Testis (tissue), 3 donors: Measurements from ENCODE around the gene MRPL27. TPM values are rescaled to one million over a fixed set of nuclear protein-coding genes. Genes with fewer than 3 reads are reported as not detected.

Experiments
- DNase-seq: peaks from one replicate; pipeline ENCODE4 v3.0.0-alpha.2; 2019
- H3K27ac ChIP-seq, 2 donors: fragments of 200-600 bp; sonication (generic); one replicate each; pipeline ENCODE4 v1.5.1; 2019
- H3K27me3 ChIP-seq: fragments of 200-600 bp; sonication (generic); one replicate; pipeline ENCODE4 v1.5.1; 2019
- H3K36me3 ChIP-seq: fragments of 200-600 bp; sonication (generic); one replicate; pipeline ENCODE4 v1.5.1; 2017; ENCODE audit warnings: low read depth; ENCODE audit errors: missing control alignments
- H3K4me1 ChIP-seq: fragments of 200-600 bp; sonication (generic); one replicate; pipeline ENCODE4 v1.5.1; 2019
- H3K4me3 ChIP-seq, 2 donors: fragments of 200-600 bp; sonication (generic); one replicate each; pipeline ENCODE4 v1.5.1; 2017 to 2019
- H3K9me3 ChIP-seq: fragments of 200-600 bp; sonication (generic); one replicate; pipeline ENCODE4 v1.5.1; 2017
- POLR2A ChIP-seq: fragments of 450-650 bp; IDR thresholded peaks from one replicate; pipeline ENCODE4 v1.6.1; 2017; ENCODE audit warnings: antibody characterized with exemption, mild to moderate bottlenecking, moderate library complexity
- WGBS, 2 donors: methylation state at CpG; one replicate each; pipeline ENCODE4 v1.1.5; 2018; 5-methylcytosine and 5-hydroxymethylcytosine counted together
- intact Hi-C: fragments of 100-400 bp; cut with DNase I; formaldehyde crosslinking; loops from one replicate; pipeline ENCODE4 v1.15.1; 2023; ENCODE audit warnings: low total_unique reads
- polyA plus RNA-seq: library from polyadenylated mRNA; stranded (reverse); fragments of 350-450 nt; fragmentation: Illumina TruSeq; extraction: RNeasy Lipid Tissue Mini Kit (QIAGEN cat#74804); gene quantifications from one replicate; pipeline ENCODE4 v1.2.3, GENCODE V29; 2014; ENCODE audit warnings: low read depth, low replicate concordance; ENCODE audit not compliant: insufficient read depth
- total RNA-seq, 2 donors: library from RNA; depleted of rRNA; stranded (reverse); fragments of >200 nt; gene quantifications; one replicate each; pipeline ENCODE4 v1.2.3, GENCODE V29; 2016
- TF ChIP-seq, protein P1 (sequence below), 3 experiments: fragments of 450-650 bp in 2 of 3; fragments of 200-600 bp in 1 of 3; sonication (generic) in 1 of 3; IDR thresholded peaks; one replicate each; pipeline ENCODE4 v1.5.1; 2016 to 2019; ENCODE audit warnings: antibody characterized with exemption in 3 of 3, mild to moderate bottlenecking in 2 of 3, moderate library complexity in 1 of 3

The MRPL27 gene
- total and polyA plus RNA-seq, 3 donors from 2014 or later, result 54.5 to 69.1 (median 65.1) TPM

DNA sequence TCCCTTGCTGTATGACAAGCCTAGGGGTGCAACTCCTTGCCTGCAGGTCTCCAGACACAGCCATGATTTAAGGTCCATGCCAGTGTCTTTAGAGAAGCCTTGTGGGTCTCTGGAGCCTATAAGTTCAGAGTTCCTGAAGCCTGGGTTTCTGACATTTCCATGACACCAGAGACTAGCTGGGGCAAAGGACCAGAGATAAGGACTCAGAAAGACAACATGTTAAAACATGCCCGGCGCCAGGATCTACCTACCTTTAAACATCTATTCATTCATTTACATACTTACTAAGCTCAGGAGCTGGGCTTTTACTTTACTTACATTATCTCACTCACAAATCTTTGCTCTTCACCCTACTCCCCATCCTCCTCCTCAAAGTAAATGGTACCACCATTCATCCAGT lies 1.5 kb downstream of the MRPL27 start:
- Histone ChIP-seq H3K4me3 (no peak overlapping the region), H3K4me1 (peaks cover 19% of the 10 kb centered on the region), H3K36me3 (no peaks in the 10 kb centered on the region), H3K27me3 (no peaks in the 10 kb centered on the region), H3K27ac (no peak overlapping the region), H3K9me3 (no peaks in the 10 kb centered on the region)
- WGBS, 2 donors, result 89 to 91% methylated on average over 2 of the region's 2 CpGs
- DNase-seq, result no peak
- intact Hi-C loops, result loop anchor here (10.0 kb wide), 1 partner anchor 103 kb away; the partner anchor contains the start of gene RSAD1
- TF ChIP-seq, protein P1, sequence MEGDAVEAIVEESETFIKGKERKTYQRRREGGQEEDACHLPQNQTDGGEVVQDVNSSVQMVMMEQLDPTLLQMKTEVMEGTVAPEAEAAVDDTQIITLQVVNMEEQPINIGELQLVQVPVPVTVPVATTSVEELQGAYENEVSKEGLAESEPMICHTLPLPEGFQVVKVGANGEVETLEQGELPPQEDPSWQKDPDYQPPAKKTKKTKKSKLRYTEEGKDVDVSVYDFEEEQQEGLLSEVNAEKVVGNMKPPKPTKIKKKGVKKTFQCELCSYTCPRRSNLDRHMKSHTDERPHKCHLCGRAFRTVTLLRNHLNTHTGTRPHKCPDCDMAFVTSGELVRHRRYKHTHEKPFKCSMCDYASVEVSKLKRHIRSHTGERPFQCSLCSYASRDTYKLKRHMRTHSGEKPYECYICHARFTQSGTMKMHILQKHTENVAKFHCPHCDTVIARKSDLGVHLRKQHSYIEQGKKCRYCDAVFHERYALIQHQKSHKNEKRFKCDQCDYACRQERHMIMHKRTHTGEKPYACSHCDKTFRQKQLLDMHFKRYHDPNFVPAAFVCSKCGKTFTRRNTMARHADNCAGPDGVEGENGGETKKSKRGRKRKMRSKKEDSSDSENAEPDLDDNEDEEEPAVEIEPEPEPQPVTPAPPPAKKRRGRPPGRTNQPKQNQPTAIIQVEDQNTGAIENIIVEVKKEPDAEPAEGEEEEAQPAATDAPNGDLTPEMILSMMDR (IDR thresholded peaks at IDR 0.05), result no peak
- TF ChIP-seq POLR2A, result no peak

DNA sequence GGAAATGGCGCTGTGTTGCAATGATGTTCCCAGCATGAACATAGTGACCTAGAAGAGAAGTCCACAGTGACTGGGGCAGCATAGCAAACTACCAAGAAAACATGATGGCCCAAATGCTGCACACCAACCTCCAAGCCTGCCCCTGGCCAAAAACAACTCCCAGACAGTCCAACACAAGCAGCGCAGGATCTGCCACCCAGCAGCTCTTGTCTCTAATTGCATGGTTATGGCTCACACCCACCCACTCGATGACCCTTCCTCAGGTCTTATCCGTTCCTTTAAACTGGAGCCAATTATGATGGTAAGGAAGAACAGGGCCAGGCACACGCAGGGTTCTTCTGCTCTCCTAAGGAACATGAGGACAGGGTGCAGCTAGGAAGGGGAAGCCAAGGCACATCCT lies 2.9 kb downstream of the MRPL27 start:
- TF ChIP-seq, protein P1 (IDR thresholded peaks at IDR 0.05), result no peak
- TF ChIP-seq POLR2A, result no peak
- H3K4me1 ChIP-seq, result peaks cover 19% of the 10 kb centered on the region
- no peaks in the 10 kb centered on the region for H3K27me3 ChIP-seq
- 86 to 89% methylated on average over 5 of the region's 5 CpGs for WGBS, 2 donors
- H3K4me3 ChIP-seq, result no peak overlapping the region
- H3K36me3 ChIP-seq, result no peaks in the 10 kb centered on the region
- DNase-seq, result no peak
- no peak overlapping the region for H3K27ac ChIP-seq
- H3K9me3 ChIP-seq, result no peaks in the 10 kb centered on the region
- intact Hi-C loops, result loop anchor here (10.0 kb wide), 1 partner anchor 105 kb away; the partner anchor contains the start of gene RSAD1

DNA sequence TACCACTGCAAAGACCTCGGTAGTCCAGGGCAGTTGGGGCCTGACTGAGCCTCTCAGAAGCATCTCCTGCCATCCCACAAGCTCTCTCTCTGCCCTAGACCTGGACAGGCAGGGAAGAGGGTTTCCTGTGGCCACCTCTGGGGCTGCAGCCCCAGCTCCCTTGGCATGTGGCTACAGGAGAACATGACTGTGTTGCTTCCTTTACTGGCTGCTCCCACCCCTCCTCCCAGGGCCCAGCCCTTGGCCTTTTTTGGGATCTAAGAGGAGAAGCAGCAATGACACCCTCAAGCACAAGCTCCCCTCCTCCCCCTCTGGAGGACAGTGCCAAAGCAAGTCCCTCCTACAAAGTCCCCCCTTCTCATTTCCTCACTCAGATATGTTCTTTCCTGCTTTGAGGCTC lies 5.6 kb downstream of the MRPL27 start:
- WGBS, 2 donors, result 71 to 100% methylated on average over 1 of the region's 1 CpG
- Histone ChIP-seq H3K27ac (no peak overlapping the region), H3K36me3 (no peaks in the 10 kb centered on the region), H3K4me1 (peaks cover 21% of the 10 kb centered on the region), H3K4me3 (no peak overlapping the region), H3K9me3 (no peaks in the 10 kb centered on the region), H3K27me3 (no peaks in the 10 kb centered on the region)
- DNase-seq, result no peak
- intact Hi-C loops, result no loop called here
- TF ChIP-seq, protein P1 (IDR thresholded peaks at IDR 0.05), result no peak
- no peak for TF ChIP-seq POLR2A

DNA sequence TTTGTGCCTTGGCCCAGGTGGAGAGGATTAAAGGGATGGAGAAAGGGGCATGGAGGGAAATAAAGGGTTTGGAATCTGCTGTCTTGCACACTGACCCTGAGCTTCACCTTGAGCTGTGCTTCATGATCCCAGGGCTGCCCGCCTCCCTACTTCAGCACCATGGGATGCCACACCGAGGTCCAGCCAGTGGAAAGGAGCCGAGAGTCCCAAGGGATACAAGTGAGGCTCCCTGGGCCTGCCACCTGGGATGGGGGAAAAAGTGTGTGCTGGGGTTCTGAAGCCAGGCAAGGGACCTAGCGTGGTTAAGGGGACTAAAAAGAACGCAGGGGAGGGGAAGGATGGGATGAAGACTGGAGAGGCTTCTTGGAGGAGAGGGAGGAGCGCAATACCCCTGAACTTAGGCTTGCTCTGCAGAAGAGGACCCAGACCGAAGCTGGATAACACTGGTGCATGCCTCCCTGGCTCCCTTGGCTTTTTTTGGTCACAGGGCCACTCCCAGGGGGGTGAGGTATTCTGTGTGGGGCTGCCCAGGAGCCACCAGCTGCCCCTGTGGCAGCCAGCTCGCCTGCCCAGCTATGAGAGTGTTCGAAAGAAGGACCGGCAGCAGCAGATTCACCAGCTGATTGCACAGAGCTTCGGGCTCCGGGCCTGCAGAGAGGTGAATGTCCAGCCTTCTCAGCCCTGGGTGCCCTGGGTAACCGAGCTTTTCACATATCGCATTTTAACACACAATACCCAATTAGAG lies 7.2 kb downstream of the MRPL27 start:
- Histone ChIP-seq H3K9me3 (no peaks in the 10 kb centered on the region), H3K27ac (no peak overlapping the region), H3K36me3 (no peaks in the 10 kb centered on the region), H3K4me3 (no peak overlapping the region), H3K27me3 (no peaks in the 10 kb centered on the region), H3K4me1 (peaks cover 14% of the 10 kb centered on the region)
- 84 to 93% methylated on average over 12 to 14 of the region's 14 CpGs for WGBS, 2 donors
- no peak for TF ChIP-seq POLR2A
- TF ChIP-seq, protein P1 (IDR thresholded peaks at IDR 0.05), result no peak
- intact Hi-C loops, result no loop called here
- no peak for DNase-seq

DNA sequence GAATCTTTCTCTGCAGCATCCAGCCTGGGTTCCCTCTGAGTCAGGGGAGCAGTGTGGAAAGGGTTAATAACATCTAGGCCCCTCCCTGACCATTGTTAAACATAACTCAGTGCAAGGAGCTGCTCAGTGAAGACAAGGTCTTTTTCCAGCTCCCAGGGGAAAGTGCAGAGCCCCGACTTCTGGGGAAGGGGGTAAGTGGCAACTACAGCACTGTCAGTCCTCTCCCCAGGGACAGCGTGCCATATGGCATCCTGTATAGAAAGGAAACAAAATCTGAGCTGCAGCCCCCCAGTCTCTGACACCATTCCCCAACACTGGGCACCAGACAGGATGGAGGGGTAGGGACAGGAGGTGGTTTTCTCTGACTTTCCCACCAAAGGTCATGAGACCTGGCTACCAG lies 7.8 kb downstream of the MRPL27 start:
- H3K4me1 ChIP-seq, result peaks cover 16% of the 10 kb centered on the region
- H3K4me3 ChIP-seq, result no peak overlapping the region
- H3K36me3 ChIP-seq, result no peaks in the 10 kb centered on the region
- no peak for DNase-seq
- H3K27ac ChIP-seq, result no peak overlapping the region
- TF ChIP-seq, protein P1 (IDR thresholded peaks at IDR 0.05), result no peak
- TF ChIP-seq POLR2A, result no peak
- WGBS, 2 donors, result 65% methylated on average over 2 of the region's 2 CpGs; no CpG with 5 or more reads in 1 of the 2 donors
- no peaks in the 10 kb centered on the region for H3K27me3 ChIP-seq
- no peaks in the 10 kb centered on the region for H3K9me3 ChIP-seq
- intact Hi-C loops, result no loop called here
